Measurements from ENCODE around the gene NUP37. TPM values are rescaled to one million over a fixed set of nuclear protein-coding genes. Genes with fewer than 3 reads are reported as not detected.

The NUP37 gene
- total and polyA plus RNA-seq, 4 donors: 14.0 to 23.3 (median 19.5) TPM

DNA sequence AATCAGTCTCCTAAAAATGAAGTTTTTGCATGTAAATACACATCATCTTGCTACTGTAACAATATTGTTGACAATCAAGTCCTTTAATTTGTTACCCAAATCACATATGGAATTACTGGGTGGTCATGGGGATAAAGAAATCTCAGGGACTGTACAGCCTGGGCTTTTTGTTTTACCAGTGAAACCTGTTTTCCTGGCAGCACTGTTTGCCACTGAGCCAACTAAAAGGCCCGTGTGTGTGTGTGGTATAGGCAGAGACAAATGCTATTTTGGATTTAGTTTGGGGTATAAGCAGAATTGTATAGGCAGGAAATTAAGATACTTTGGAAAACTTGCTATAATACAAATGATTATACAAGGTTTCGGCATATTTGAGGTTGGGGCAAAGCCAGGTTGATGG lies 5.7 kb downstream of the NUP37 start:
- TF ChIP-seq, protein P1, sequence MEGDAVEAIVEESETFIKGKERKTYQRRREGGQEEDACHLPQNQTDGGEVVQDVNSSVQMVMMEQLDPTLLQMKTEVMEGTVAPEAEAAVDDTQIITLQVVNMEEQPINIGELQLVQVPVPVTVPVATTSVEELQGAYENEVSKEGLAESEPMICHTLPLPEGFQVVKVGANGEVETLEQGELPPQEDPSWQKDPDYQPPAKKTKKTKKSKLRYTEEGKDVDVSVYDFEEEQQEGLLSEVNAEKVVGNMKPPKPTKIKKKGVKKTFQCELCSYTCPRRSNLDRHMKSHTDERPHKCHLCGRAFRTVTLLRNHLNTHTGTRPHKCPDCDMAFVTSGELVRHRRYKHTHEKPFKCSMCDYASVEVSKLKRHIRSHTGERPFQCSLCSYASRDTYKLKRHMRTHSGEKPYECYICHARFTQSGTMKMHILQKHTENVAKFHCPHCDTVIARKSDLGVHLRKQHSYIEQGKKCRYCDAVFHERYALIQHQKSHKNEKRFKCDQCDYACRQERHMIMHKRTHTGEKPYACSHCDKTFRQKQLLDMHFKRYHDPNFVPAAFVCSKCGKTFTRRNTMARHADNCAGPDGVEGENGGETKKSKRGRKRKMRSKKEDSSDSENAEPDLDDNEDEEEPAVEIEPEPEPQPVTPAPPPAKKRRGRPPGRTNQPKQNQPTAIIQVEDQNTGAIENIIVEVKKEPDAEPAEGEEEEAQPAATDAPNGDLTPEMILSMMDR (IDR thresholded peaks at IDR 0.05; ENCODE audit: control extremely low read depth, extremely low read depth): no peak
- Histone ChIP-seq H3K9me3 (ENCODE audit: control insufficient read depth in 4 of 4, insufficient read depth in 3 of 4, low read length in 3 of 4) (no peaks in the 10 kb centered on the region), H3K9ac (ENCODE audit: insufficient read depth in 1 of 2, low read length in 2 of 2) (no peak overlapping the region), H3K27me3 (ENCODE audit: control insufficient read depth in 3 of 3, insufficient read depth in 3 of 3, low read length in 2 of 3) (no peaks in the 10 kb centered on the region), H3K27ac (ENCODE audit: low read depth in 1 of 2, low read length in 1 of 2) (no peak overlapping the region), H3K4me1 (ENCODE audit: control insufficient read depth in 5 of 5, insufficient read depth in 5 of 5, low read length in 5 of 5) (peaks cover 0 to 4% (median 0%) of the 10 kb centered on the region in 5 donors), H3K4me3 (no peak overlapping the region), H3K36me3 (ENCODE audit: control insufficient read depth in 4 of 4, insufficient read depth in 4 of 4, low read length in 4 of 4) (peaks cover 0 to 21% (median 12%) of the 10 kb centered on the region in 4 donors)
- 84 to 95% methylated on average over 2 of the region's 2 CpGs for WGBS, 2 donors
- ATAC-seq (ENCODE audit: insufficient read depth, low FRiP score) (no peak), DNase-seq (no peak)

DNA sequence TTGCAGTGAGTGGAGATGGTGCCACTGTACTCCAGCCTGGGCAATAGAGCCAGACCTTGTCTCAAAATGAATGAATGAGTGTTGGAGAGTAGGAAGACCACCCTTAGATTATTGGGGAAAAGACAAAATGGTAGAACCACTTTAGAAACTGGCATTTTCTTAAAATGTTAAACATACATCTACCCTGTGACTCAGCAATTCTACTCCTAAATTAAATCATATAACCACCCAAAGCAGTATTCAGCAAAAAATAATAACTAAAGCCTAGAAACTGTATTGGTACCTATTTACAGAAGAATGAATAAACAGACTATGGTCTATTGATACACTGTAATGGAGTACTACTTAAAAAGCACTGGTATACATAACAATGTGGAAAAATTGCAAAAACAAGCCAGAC lies 9.1 kb downstream of the NUP37 start:
- Histone ChIP-seq H3K4me1 (ENCODE audit: control insufficient read depth in 5 of 5, insufficient read depth in 5 of 5, low read length in 5 of 5) (no peaks in the 10 kb centered on the region), H3K9ac (ENCODE audit: insufficient read depth in 1 of 2, low read length in 2 of 2) (no peak overlapping the region), H3K27ac (ENCODE audit: low read depth in 1 of 2, low read length in 1 of 2) (no peak overlapping the region), H3K36me3 (ENCODE audit: control insufficient read depth in 4 of 4, insufficient read depth in 4 of 4, low read length in 4 of 4) (peaks cover 6 to 29% (median 14%) of the 10 kb centered on the region in 4 donors), H3K4me3 (no peak overlapping the region), H3K27me3 (ENCODE audit: control insufficient read depth in 3 of 3, insufficient read depth in 3 of 3, low read length in 2 of 3) (no peaks in the 10 kb centered on the region), H3K9me3 (ENCODE audit: control insufficient read depth in 4 of 4, insufficient read depth in 3 of 4, low read length in 3 of 4) (no peaks in the 10 kb centered on the region)
- TF ChIP-seq, protein P1 (IDR thresholded peaks at IDR 0.05; ENCODE audit: control extremely low read depth, extremely low read depth): no peak
- ATAC-seq (ENCODE audit: insufficient read depth, low FRiP score) (no peak), DNase-seq (no peak)

DNA sequence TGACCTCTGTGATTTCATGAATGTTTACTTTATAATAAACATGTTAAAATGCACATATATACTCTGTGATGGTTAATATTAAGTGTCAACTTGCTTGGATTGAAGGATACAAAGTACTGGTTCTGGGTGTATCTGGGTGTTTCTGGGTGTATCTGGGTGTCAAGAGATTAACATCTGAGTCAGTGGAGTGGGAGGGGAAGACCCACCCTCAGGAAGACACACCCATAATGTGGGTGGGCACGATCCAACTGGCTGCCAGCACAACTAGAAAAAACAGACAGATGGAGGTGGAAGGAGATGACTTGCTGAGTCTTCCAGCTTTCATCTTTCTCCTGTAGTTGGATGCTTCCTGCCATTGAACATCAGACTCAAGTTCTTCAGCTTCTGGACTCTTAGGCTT lies 11.9 kb downstream of the NUP37 start:
- no peak overlapping the region for H3K9ac ChIP-seq (ENCODE audit: insufficient read depth in 1 of 2, low read length in 2 of 2)
- DNase-seq (no peak), ATAC-seq (ENCODE audit: insufficient read depth, low FRiP score) (no peak)
- no peaks in the 10 kb centered on the region for H3K4me1 ChIP-seq (ENCODE audit: control insufficient read depth in 5 of 5, insufficient read depth in 5 of 5, low read length in 5 of 5)
- H3K4me3 ChIP-seq: no peak overlapping the region
- H3K27ac ChIP-seq (ENCODE audit: low read depth in 1 of 2, low read length in 1 of 2): no peak overlapping the region
- WGBS, 2 donors: 64 to 96% methylated on average over 1 of the region's 1 CpG
- peaks cover 0 to 1% (median 0%) of the 10 kb centered on the region in 4 donors for H3K9me3 ChIP-seq (ENCODE audit: control insufficient read depth in 4 of 4, insufficient read depth in 3 of 4, low read length in 3 of 4)
- TF ChIP-seq, protein P1 (IDR thresholded peaks at IDR 0.05; ENCODE audit: control extremely low read depth, extremely low read depth): no peak
- no peaks in the 10 kb centered on the region for H3K27me3 ChIP-seq (ENCODE audit: control insufficient read depth in 3 of 3, insufficient read depth in 3 of 3, low read length in 2 of 3)
- peaks cover 6 to 29% (median 13%) of the 10 kb centered on the region in 4 donors for H3K36me3 ChIP-seq (ENCODE audit: control insufficient read depth in 4 of 4, insufficient read depth in 4 of 4, low read length in 4 of 4)

DNA sequence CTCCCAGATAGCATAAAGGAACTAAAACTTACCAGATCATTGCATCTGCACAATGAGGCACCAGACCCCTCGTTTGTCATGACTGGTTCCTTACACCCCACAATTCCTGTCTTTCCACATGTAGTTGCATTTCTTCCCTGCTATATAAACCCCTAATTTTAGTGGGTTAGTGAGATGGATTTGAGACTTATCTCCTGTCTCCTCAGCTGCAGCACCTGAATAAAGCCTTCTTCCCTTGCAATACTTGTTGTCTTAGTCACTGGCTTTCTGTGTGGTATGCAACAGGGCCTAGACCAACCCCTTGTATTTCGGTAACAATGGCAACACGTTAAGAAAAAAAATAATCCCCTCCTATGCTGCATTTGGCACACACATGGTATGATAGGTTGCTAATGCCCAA lies 13.0 kb downstream of the NUP37 start:
- Histone ChIP-seq H3K4me3 (no peak overlapping the region), H3K9me3 (ENCODE audit: control insufficient read depth in 4 of 4, insufficient read depth in 3 of 4, low read length in 3 of 4) (peaks cover 0 to 1% (median 0%) of the 10 kb centered on the region in 4 donors), H3K36me3 (ENCODE audit: control insufficient read depth in 4 of 4, insufficient read depth in 4 of 4, low read length in 4 of 4) (peaks cover 6 to 29% (median 15%) of the 10 kb centered on the region in 4 donors), H3K9ac (ENCODE audit: insufficient read depth in 1 of 2, low read length in 2 of 2) (no peak overlapping the region), H3K27ac (ENCODE audit: low read depth in 1 of 2, low read length in 1 of 2) (no peak overlapping the region), H3K4me1 (ENCODE audit: control insufficient read depth in 5 of 5, insufficient read depth in 5 of 5, low read length in 5 of 5) (no peaks in the 10 kb centered on the region), H3K27me3 (ENCODE audit: control insufficient read depth in 3 of 3, insufficient read depth in 3 of 3, low read length in 2 of 3) (no peaks in the 10 kb centered on the region)
- ATAC-seq (ENCODE audit: insufficient read depth, low FRiP score) (no peak), DNase-seq (no peak)
- TF ChIP-seq, protein P1 (IDR thresholded peaks at IDR 0.05; ENCODE audit: control extremely low read depth, extremely low read depth): no peak
- WGBS, 2 donors: 97% methylated on average over 3 of the region's 3 CpGs
